ENCODE measurements around the gene DCLK3.

The DCLK3 gene

DNA sequence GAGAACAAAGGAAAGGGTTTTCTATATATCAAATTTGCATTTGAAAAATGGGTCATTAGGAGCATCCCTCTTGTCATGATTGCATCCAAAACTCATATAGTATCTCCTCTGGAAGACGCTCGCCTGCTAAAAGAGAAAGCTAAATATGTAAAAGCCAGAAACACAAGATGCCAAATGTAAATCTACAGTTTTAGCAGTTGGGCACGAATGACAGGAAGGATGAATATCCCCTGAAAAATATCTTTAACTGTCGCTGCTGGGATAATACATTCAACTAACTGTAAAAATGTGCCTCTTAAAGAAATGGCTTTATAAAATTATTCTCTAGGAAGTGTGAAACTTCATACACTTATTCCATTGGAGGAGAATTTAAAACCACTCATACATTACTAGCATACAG, 101.7 kb downstream of the DCLK3 start:
- DNase-seq: no peak

Data from activated CD4-positive, alpha-beta T cell treated with anti-CD3 and anti-CD28 coated beads for 4 hours (primary cell).